ENCODE measurements around the gene GORAB.

Gene GORAB

GRCh38 chr1:170537798-170538503, 6.0 kb downstream of the GORAB start:
- DNase-seq (ENCODE audit: low spot score), result no peak

- DNase-seq (ENCODE audit: low spot score), result no peak
These were observed 6.7 kb downstream of the GORAB start for GRCh38 chr1:170538687-170539086.

GRCh38 chr1:170539154-170539553, 7.2 kb downstream of the GORAB start:
- no peak for DNase-seq (ENCODE audit: low spot score)

GRCh38 chr1:170544624-170545023, 12.7 kb downstream of the GORAB start:
- no peak for DNase-seq (ENCODE audit: low spot score)

- peak; percentile 12 for DNase-seq (ENCODE audit: low spot score)
These were observed 13.5 kb downstream of the GORAB start for GRCh38 chr1:170545476-170545875.

- no peak for DNase-seq (ENCODE audit: low spot score)
These were observed 15.3 kb downstream of the GORAB start for GRCh38 chr1:170547255-170547654.

GRCh38 chr1:170548497-170548896, 16.5 kb downstream of the GORAB start:
- DNase-seq (ENCODE audit: low spot score), result no peak

- DNase-seq (ENCODE audit: low spot score), result no peak
These were observed 23.4 kb downstream of the GORAB start for GRCh38 chr1:170555370-170555769.

- peak; percentile 39 for DNase-seq (ENCODE audit: low spot score)
These were observed 25.0 kb downstream of the GORAB start for GRCh38 chr1:170556917-170557316.

GRCh38 chr1:170558731-170559130, 26.8 kb downstream of the GORAB start:
- no peak for DNase-seq (ENCODE audit: low spot score)

GRCh38 chr1:170559166-170559565, 27.2 kb downstream of the GORAB start:
- DNase-seq (ENCODE audit: low spot score), result no peak

GRCh38 chr1:170560681-170561285, 28.8 kb downstream of the GORAB start:
- no peak for DNase-seq (ENCODE audit: low spot score)

GRCh38 chr1:170562646-170563338, 30.8 kb downstream of the GORAB start:
- no peak for DNase-seq (ENCODE audit: low spot score)

GRCh38 chr1:170567214-170567613, 35.2 kb downstream of the GORAB start:
- DNase-seq (ENCODE audit: low spot score), result no peak

GRCh38 chr1:170568197-170568596, 36.2 kb downstream of the GORAB start:
- no peak for DNase-seq (ENCODE audit: low spot score)

- no peak for DNase-seq (ENCODE audit: low spot score)
These were observed 45.0 kb downstream of the GORAB start for GRCh38 chr1:170576980-170577379.

GRCh38 chr1:170578359-170578758, 46.4 kb downstream of the GORAB start:
- no peak for DNase-seq (ENCODE audit: low spot score)

GRCh38 chr1:170580636-170581440, 48.9 kb downstream of the GORAB start:
- DNase-seq (ENCODE audit: low spot score), result no peak

GRCh38 chr1:170583186-170583585, 51.2 kb downstream of the GORAB start:
- DNase-seq (ENCODE audit: low spot score), result no peak

GRCh38 chr1:170586321-170587252, 54.6 kb downstream of the GORAB start:
- no peak for DNase-seq (ENCODE audit: low spot score)

- DNase-seq (ENCODE audit: low spot score), result no peak
These were observed 55.3 kb downstream of the GORAB start for GRCh38 chr1:170587253-170587593.

All from RKO (cell line).